ENCODE measurements around the gene KAT14.
"Not testable (repeated sequence)": the region's sequence is repeated elsewhere in the genome, so short reads cannot be mapped to it uniquely, and the experiment has no call there.

KAT14 gene

DNA sequence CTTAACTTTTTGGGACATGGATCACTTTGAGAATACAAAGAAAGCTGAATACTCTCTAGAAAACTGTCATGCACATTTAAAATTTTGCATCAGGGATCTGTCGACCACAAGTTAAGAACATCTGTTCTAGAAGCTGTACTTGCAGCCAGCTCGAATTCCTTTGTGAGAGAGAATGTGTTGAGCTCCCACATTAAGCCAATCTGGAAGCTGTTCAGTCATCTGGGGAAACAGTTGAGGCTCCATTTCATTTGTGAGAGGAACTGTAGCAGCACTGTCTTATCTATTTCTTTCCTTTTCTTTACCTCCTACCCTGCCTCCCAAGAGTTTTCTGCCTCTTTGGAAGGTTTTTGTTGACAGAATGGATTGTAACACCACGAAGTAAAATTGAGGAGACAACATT lies 50.8 kb downstream of the KAT14 start:
- TF ChIP-seq, protein P1, sequence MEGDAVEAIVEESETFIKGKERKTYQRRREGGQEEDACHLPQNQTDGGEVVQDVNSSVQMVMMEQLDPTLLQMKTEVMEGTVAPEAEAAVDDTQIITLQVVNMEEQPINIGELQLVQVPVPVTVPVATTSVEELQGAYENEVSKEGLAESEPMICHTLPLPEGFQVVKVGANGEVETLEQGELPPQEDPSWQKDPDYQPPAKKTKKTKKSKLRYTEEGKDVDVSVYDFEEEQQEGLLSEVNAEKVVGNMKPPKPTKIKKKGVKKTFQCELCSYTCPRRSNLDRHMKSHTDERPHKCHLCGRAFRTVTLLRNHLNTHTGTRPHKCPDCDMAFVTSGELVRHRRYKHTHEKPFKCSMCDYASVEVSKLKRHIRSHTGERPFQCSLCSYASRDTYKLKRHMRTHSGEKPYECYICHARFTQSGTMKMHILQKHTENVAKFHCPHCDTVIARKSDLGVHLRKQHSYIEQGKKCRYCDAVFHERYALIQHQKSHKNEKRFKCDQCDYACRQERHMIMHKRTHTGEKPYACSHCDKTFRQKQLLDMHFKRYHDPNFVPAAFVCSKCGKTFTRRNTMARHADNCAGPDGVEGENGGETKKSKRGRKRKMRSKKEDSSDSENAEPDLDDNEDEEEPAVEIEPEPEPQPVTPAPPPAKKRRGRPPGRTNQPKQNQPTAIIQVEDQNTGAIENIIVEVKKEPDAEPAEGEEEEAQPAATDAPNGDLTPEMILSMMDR (conservative IDR thresholded peaks at IDR 0.05) = no peak
- H3K27ac ChIP-seq = no peak overlapping the region

DNA sequence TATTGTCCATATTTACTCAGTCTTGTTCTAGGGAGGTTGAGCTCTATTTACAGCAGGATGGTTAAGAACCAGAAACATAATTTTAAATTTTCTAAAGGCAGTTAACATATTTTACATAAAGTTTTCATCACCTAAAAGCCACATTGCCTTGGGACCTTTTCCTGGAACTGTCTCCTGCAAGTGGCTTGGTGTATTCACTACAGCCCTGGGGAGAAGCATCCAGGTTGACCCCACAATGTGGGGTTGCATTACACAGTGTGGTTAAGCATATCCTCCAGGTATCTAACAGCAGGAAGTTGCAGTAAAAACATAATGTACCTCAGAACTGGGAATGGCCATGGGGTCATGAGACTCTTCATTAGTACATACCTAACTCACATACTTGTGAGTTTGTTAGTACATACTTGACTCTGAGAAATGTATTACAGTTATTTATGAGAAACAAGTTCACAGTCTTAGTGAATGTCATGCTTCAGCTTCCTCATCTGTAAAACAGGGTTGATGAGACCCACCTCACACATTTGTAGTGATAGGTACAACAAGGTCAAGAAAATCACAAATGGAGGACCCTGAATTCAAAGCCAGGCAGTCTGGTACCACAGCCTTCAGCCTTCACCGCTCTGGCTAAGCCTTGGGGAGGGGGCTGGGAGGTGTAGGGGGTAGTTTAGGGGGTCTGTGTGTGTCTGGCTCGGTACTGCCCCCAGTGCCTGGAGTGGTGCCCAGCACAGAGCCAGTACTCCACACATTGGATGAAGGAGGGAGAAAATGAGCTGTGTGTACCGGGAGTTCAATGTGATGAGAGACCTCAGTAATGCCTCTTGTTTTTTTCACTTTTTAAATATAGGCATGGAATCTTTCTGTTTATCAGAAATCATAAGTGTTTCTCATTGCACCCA lies 52.9 kb downstream of the KAT14 start:
- no peak overlapping the region for H3K27ac ChIP-seq
- TF ChIP-seq, protein P1 (conservative IDR thresholded peaks at IDR 0.05) = no peak

DNA sequence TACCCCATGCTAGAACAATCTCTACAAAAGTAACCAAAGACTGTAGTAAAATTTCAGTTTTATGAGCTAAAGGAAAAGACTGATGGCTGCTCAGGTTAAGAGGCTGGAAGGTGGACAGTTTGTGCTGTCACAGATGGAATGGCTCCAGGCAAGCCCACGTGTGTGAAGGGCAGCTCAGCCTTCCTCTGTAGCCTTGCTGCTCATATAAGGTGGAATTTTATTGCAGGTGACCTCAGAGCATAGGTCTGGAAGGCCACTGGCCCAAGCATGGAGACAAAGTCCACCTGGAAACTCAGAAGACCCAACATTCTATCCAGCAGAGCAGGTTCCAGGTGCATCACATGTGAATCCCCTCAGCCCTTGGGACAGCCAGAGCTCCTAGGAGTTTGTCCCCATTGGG lies 53.6 kb downstream of the KAT14 start:
- TF ChIP-seq, protein P1 (conservative IDR thresholded peaks at IDR 0.05) = no peak

DNA sequence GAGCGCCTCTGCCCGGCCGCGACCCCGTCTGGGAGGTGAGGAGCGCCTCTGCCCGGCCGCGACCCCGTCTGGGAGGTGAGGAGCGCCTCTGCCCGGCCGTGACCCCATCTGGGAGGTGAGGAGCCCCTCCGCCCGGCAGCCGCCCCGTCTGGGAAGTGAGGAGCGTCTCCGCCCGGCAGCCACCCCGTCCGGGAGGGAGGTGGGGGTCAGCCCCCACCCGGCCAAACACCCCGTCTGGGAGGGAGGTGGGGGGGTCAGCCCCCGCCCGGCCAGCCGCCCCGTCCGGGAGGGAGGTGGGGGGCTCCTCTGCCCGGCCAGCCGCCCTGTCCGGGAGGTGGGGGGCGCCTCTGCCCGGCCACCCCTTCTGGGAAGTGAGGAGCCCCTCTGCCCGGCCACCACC lies 56.8 kb downstream of the KAT14 start:
- not testable (repeated sequence) for H3K27ac ChIP-seq

More for the DNA sequence above, 53.6 kb downstream of the KAT14 start:
- H3K27ac ChIP-seq = no peak overlapping the region

DNA sequence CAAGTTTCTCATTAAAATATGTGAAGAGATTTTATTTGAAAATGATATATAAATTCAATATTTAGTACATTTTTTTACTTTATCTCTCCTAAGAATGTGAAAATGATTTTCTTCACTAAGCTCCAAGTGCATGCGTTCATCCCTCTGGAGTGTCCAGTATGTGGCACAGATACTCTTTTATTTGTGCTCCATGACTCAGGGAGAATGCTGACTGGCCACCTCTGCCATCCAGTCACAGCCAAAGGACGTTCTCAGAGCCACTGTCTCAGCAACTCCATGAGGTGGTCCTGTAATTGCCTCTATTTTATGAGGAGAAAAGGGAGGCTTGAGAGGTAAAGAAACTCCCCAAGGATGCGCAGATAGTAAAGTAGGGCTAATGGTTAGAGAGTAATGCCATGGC lies 58.3 kb downstream of the KAT14 start:
- TF ChIP-seq, protein P1 (conservative IDR thresholded peaks at IDR 0.05) = no peak
- H3K27ac ChIP-seq = no peak overlapping the region

DNA sequence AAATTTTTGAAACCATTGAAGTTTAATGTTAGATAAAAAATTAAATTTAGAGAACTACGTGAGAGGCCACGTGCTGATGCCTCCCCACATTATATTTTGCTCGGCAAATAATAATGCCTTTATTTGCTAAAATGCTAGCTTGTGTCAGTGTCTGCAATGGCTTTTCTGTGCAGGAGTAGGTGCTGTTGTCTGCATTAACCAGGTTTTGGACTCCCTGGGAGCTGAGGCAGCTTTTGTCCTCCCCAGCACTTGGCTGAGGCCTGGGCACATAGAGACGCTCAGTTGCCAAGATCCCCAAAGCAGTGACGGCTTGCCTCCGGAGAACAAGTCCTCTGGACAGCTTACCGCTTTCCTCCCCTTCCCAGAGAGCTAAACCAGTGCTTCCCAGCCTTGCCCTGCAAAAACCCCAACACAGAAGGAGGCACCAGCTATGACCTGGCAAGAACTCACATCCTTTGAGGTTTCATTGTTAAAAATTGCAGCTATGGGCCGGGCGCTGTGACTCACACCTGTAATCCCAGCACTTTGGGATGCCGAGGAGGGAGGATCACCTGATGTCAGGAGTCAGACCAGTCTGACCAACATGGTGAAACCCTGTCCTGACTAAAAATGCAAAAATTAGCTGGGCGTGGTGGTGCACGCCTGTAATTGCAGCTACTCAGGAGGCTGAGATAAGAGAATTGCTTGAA lies 59.9 kb downstream of the KAT14 start:
- H3K27ac ChIP-seq = no peak overlapping the region
- TF ChIP-seq, protein P1 (conservative IDR thresholded peaks at IDR 0.05) = no peak

DNA sequence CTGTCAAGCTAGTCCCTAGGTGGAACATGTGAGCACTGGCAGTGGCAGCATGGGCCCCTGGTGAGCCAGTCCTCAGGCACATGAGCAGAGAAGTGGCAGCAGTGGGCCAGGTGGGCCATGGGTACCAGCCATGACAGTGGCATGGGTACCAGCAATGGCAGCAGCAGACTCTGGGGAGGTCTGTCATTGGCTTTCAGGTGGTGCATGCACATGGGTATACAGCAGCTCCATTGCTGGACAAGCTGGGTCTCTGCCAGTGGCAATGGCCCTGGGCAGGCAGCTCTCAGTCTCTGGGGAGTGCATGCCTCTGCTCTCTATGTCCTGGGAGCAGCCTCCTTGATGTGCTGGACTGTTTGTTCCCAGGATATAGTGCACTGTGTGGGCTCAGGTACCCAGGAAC lies 65.3 kb downstream of the KAT14 start:
- TF ChIP-seq, protein P1 (conservative IDR thresholded peaks at IDR 0.05) = no peak
- no peak overlapping the region for H3K27ac ChIP-seq

DNA sequence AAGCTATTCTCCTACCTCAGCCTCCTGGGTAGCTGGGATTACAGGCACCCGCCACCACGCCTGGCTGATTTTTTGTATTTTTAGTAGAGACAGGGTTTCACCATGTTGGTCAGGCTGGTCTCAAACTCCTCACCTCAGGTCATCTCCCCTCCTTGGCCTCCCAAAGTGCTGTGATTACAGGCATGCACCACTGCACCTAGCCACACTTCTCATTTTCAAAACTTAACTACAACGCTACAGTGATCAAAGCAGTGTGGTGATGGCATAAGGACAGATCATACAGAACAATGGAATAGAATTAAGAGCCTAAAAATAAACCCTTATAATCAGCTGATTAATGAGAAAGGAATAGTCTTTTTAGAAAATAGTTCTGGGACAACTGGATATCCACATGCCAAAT lies 66.0 kb downstream of the KAT14 start:
- not testable (repeated sequence) for H3K27ac ChIP-seq

Measured in VCaP (cell line).